ENCODE data around the gene C19orf12. TPM values are rescaled to one million over a fixed set of nuclear protein-coding genes. Genes with fewer than 3 reads are reported as not detected.
"Not testable (repeated sequence)": the region's sequence is repeated elsewhere in the genome, so short reads cannot be mapped to it uniquely, and the experiment has no call there.

C19orf12 gene
- total and polyA plus RNA-seq, 12 donors: 20.0 to 68.5 (median 43.1) TPM

- DNase-seq: peak in 3 of 7 donors; percentile 34 to 67 (median 43)
- 61 to 67% (median 66%) methylated on average over 5 to 12 of the region's 12 CpGs for WGBS, 4 donors
Observed at GRCh38 chr19:29671393-29672160, 43.5 kb downstream of the C19orf12 start.

GRCh38 chr19:29671026-29671392, 44.1 kb downstream of the C19orf12 start:
- intact Hi-C loops (cut with DNase I); DNase-seq; H3K27me3 ChIP-seq; H3K27ac ChIP-seq; H3K4me3 ChIP-seq; H3K9me3 ChIP-seq (replicated peaks in 1 of 3): not testable (repeated sequence)
- 90 to 94% (median 92%) methylated on average over 6 of the region's 6 CpGs for WGBS, 4 donors
- Histone ChIP-seq H3K4me1 (replicated peaks in 1 of 2) (peaks cover 8 to 21% of the 10 kb centered on the region in 2 donors), H3K36me3 (replicated peaks in 1 of 2) (peaks cover 0 to 23% of the 10 kb centered on the region in 2 donors)

More at GRCh38 chr19:29671393-29672160, 43.5 kb downstream of the C19orf12 start:
- TF ChIP-seq CTCF (IDR thresholded peaks at IDR 0.05) (peak in 1 of 6 experiments; percentile 10), POLR2A (IDR thresholded peaks at IDR 0.05) (no peak)
- intact Hi-C loops (cut with DNase I): no loop called here
- Histone ChIP-seq H3K27me3 (no peaks in the 10 kb centered on the region), H3K36me3 (replicated peaks in 1 of 2) (peaks cover 0 to 25% of the 10 kb centered on the region in 2 donors), H3K27ac (peak overlapping the region in 1 of 5 donors; percentile 16), H3K4me1 (replicated peaks in 1 of 2) (peaks cover 7 to 16% of the 10 kb centered on the region in 2 donors), H3K9me3 (replicated peaks in 1 of 3) (no peaks in the 10 kb centered on the region), H3K4me3 (no peak overlapping the region)

- intact Hi-C loops (cut with DNase I): no loop called here
- 90 to 95% (median 94%) methylated on average over 5 of the region's 5 CpGs for WGBS, 4 donors
- H3K27ac ChIP-seq: no peak overlapping the region
Observed at GRCh38 chr19:29670255-29670654, 44.8 kb downstream of the C19orf12 start.

GRCh38 chr19:29668746-29669609, 46.1 kb downstream of the C19orf12 start:
- intact Hi-C loops (cut with DNase I): no loop called here
- Histone ChIP-seq H3K4me1 (replicated peaks in 1 of 2) (peaks cover 13 to 29% of the 10 kb centered on the region in 2 donors), H3K36me3 (replicated peaks in 1 of 2) (peaks cover 0 to 3% of the 10 kb centered on the region in 2 donors), H3K27ac (no peak overlapping the region), H3K4me3 (no peak overlapping the region), H3K9me3 (replicated peaks in 1 of 3) (no peaks in the 10 kb centered on the region), H3K27me3 (no peaks in the 10 kb centered on the region)
- DNase-seq: no peak
- 81 to 92% (median 89%) methylated on average over 10 to 13 of the region's 13 CpGs for WGBS, 4 donors
- no peak for TF ChIP-seq CTCF (IDR thresholded peaks at IDR 0.05)
- TF ChIP-seq POLR2A (IDR thresholded peaks at IDR 0.05): no peak

More at GRCh38 chr19:29670255-29670654, 44.8 kb downstream of the C19orf12 start:
- DNase-seq: no peak
- no peaks in the 10 kb centered on the region for H3K27me3 ChIP-seq
- peaks cover 13 to 25% of the 10 kb centered on the region in 2 donors for H3K4me1 ChIP-seq (replicated peaks in 1 of 2)
- TF ChIP-seq POLR2A (IDR thresholded peaks at IDR 0.05) (no peak), CTCF (IDR thresholded peaks at IDR 0.05) (no peak)
- no peak overlapping the region for H3K4me3 ChIP-seq
- H3K36me3 ChIP-seq (replicated peaks in 1 of 2): peaks cover 0 to 16% of the 10 kb centered on the region in 2 donors
- no peaks in the 10 kb centered on the region for H3K9me3 ChIP-seq (replicated peaks in 1 of 3)

Measured in adrenal gland (tissue), 12 donors.